ENCODE measurements around the gene TOR4A. TPM values are rescaled to one million over a fixed set of nuclear protein-coding genes. Genes with fewer than 3 reads are reported as not detected.

The TOR4A gene
- total and polyA plus RNA-seq, 10 of the 15 experiments (the other 5 are each of a cell fraction or from before 2014, with no cell fraction given), result 2.0 to 19.9 (median 3.7) TPM

DNA sequence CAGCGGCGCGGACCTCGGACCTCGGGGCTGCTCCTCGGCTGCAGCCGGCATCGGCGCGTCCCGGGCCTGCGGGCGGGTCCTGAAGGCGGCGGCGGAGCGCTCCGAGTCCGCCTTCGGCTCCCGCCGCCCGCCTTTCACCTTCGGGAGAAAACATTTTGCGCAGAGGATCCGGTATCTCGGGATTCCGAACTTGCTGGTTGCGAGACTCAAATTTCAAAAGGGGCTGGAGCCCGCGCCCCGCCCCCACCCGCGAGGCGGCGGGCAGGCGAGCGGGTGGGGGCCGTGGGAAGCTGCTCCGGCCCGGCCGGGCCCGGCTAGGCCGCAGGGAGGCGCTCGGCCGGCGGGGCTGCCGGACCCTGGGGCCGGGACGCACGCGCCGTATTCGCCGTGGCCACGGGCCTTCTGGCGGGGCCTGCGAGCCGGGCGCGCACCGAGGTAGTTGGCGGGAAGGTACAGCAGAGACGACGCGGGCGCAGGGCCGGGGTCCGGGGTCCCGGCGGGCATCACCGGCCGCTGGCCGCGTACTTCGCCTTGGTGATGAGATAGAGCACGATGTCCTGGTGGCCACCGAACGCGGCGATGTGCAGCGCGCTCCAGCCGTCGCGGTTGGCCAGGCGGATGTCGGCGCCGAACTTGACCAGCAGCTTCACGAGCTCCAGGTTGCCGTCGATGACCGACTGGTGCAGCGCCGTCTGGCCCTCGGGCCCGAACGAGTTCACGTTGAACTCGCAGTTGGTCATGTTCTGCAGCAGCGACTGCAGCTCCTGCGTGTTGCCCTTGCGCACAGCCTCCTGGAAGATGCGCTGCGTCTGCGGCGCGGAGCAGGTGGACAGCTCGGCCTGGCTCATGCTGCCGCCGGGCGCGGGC lies 23.8 kb downstream of the TOR4A start (continued):
- TF ChIP-seq, protein P1, sequence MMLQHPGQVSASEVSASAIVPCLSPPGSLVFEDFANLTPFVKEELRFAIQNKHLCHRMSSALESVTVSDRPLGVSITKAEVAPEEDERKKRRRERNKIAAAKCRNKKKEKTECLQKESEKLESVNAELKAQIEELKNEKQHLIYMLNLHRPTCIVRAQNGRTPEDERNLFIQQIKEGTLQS (IDR thresholded peaks at IDR 0.05; ENCODE audit: borderline replicate concordance, extremely low read depth, low read depth, low read length), result no peak
- TF ChIP-seq RB1 (IDR thresholded peaks at IDR 0.05; ENCODE audit: borderline replicate concordance) (peak; percentile 71; the same call in 1 of the 2 replicates), CEBPB (IDR thresholded peaks at IDR 0.05; ENCODE audit: borderline replicate concordance in 1 of 2, low read depth in 2 of 2, low read length in 2 of 2) (no peak), FOXK2 (IDR thresholded peaks at IDR 0.05) (no peak), ZNF217 (IDR thresholded peaks at IDR 0.05) (no peak), POLR2A (IDR thresholded peaks at IDR 0.05; ENCODE audit: low read depth, low read length) (peak; percentile 3; the same call in 1 of the 2 replicates), ASH2L (IDR thresholded peaks at IDR 0.05; ENCODE audit: borderline replicate concordance, low read depth) (no peak), CHD2 (IDR thresholded peaks at IDR 0.05; ENCODE audit: borderline replicate concordance, low read depth, low read length) (no peak), SPI1 (IDR thresholded peaks at IDR 0.05; ENCODE audit: borderline replicate concordance, insufficient read depth, low read depth, low read length) (no peak), TCF7 (IDR thresholded peaks at IDR 0.05; ENCODE audit: borderline replicate concordance) (no peak), SIN3A (IDR thresholded peaks at IDR 0.05; ENCODE audit: low read depth, low read length) (peak; percentile 41; the same call in 1 of the 2 replicates), KLF5 (IDR thresholded peaks at IDR 0.05; ENCODE audit: partially characterized antibody) (no peak), DPF2 (IDR thresholded peaks at IDR 0.05) (0 out of 2 replicates have a peak, but pooled peaks have one; percentile 12), NR2F1 (conservative IDR thresholded peaks at IDR 0.05) (peak; percentile 32; the same call in 1 of the 2 replicates), TARDBP (IDR thresholded peaks at IDR 0.05; ENCODE audit: borderline replicate concordance) (no peak), SRF (IDR thresholded peaks at IDR 0.05; ENCODE audit: low read depth in 2 of 2, low read length in 2 of 2) (no peak), JUND (IDR thresholded peaks at IDR 0.05; ENCODE audit: low read depth, low read length) (no peak), GATAD2B (conservative IDR thresholded peaks at IDR 0.05; ENCODE audit: low read depth) (peak; percentile 87), BRCA1 (IDR thresholded peaks at IDR 0.05; ENCODE audit: low read depth, low read length) (no peak), LARP7 (IDR thresholded peaks at IDR 0.05) (0 out of 2 replicates have a peak, but pooled peaks have one; percentile 16), MXI1 (IDR thresholded peaks at IDR 0.05; ENCODE audit: low read depth, low read length) (no peak), IKZF2 (IDR thresholded peaks at IDR 0.05) (no peak), RBBP5 (conservative IDR thresholded peaks at IDR 0.05) (no peak)
- TF ChIP-seq, protein P2, sequence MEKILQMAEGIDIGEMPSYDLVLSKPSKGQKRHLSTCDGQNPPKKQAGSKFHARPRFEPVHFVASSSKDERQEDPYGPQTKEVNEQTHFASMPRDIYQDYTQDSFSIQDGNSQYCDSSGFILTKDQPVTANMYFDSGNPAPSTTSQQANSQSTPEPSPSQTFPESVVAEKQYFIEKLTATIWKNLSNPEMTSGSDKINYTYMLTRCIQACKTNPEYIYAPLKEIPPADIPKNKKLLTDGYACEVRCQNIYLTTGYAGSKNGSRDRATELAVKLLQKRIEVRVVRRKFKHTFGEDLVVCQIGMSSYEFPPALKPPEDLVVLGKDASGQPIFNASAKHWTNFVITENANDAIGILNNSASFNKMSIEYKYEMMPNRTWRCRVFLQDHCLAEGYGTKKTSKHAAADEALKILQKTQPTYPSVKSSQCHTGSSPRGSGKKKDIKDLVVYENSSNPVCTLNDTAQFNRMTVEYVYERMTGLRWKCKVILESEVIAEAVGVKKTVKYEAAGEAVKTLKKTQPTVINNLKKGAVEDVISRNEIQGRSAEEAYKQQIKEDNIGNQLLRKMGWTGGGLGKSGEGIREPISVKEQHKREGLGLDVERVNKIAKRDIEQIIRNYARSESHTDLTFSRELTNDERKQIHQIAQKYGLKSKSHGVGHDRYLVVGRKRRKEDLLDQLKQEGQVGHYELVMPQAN (conservative IDR thresholded peaks at IDR 0.05), result 0 out of 2 replicates have a peak, but pooled peaks have one; percentile 50
- TF ChIP-seq, protein P3, sequence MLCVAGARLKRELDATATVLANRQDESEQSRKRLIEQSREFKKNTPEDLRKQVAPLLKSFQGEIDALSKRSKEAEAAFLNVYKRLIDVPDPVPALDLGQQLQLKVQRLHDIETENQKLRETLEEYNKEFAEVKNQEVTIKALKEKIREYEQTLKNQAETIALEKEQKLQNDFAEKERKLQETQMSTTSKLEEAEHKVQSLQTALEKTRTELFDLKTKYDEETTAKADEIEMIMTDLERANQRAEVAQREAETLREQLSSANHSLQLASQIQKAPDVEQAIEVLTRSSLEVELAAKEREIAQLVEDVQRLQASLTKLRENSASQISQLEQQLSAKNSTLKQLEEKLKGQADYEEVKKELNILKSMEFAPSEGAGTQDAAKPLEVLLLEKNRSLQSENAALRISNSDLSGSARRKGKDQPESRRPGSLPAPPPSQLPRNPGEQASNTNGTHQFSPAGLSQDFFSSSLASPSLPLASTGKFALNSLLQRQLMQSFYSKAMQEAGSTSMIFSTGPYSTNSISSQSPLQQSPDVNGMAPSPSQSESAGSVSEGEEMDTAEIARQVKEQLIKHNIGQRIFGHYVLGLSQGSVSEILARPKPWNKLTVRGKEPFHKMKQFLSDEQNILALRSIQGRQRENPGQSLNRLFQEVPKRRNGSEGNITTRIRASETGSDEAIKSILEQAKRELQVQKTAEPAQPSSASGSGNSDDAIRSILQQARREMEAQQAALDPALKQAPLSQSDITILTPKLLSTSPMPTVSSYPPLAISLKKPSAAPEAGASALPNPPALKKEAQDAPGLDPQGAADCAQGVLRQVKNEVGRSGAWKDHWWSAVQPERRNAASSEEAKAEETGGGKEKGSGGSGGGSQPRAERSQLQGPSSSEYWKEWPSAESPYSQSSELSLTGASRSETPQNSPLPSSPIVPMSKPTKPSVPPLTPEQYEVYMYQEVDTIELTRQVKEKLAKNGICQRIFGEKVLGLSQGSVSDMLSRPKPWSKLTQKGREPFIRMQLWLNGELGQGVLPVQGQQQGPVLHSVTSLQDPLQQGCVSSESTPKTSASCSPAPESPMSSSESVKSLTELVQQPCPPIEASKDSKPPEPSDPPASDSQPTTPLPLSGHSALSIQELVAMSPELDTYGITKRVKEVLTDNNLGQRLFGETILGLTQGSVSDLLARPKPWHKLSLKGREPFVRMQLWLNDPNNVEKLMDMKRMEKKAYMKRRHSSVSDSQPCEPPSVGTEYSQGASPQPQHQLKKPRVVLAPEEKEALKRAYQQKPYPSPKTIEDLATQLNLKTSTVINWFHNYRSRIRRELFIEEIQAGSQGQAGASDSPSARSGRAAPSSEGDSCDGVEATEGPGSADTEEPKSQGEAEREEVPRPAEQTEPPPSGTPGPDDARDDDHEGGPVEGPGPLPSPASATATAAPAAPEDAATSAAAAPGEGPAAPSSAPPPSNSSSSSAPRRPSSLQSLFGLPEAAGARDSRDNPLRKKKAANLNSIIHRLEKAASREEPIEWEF (IDR thresholded peaks at IDR 0.05; ENCODE audit: insufficient replicate concordance, low read depth, low read length), result no peak

Data from GM12878 (cell line).